ENCODE results near the gene PEG3. TPM values are rescaled to one million over a fixed set of nuclear protein-coding genes. Genes with fewer than 3 reads are reported as not detected.

PEG3 gene
- total RNA-seq, 1 experiment from 2014 or later = 353 TPM

GRCh38 chr19:56868446-56868845 lies 27.9 kb upstream of the PEG3 start:
- DNase-seq (ENCODE audit: low spot score) = no peak
- no peak overlapping the region for H3K27ac ChIP-seq (ENCODE audit: low read depth, low read length, poor library complexity, severe bottlenecking)
- no peak for TF ChIP-seq EZH2 (IDR thresholded peaks at IDR 0.05; ENCODE audit: borderline replicate concordance, low read depth, low read length, poor library complexity, severe bottlenecking)
- TF ChIP-seq CTCF (conservative IDR thresholded peaks at IDR 0.05; ENCODE audit: low read depth, low read length) = no peak
- no TSS peak for BruUV-seq (replicated peaks)
- H3K27me3 ChIP-seq (replicated peaks; ENCODE audit: insufficient read depth, low read depth, low read length, poor library complexity) = no peaks in the 10 kb centered on the region
- intact Hi-C loops (cut with micrococcal nuclease; ENCODE audit: unreplicated experiment) = no loop called here
- H3K4me1 ChIP-seq (ENCODE audit: insufficient read depth, low read length, poor library complexity, severe bottlenecking) = no peaks in the 10 kb centered on the region
- CTCF ChIA-PET = no interaction called here
- no peak overlapping the region for H3K4me3 ChIP-seq (ENCODE audit: low read depth, low read length, poor library complexity, severe bottlenecking)
- POLR2A ChIA-PET (ENCODE audit: low non-redundant PET) = no interaction called here
- no peaks in the 10 kb centered on the region for H3K9me3 ChIP-seq (ENCODE audit: low read depth, low read length, poor library complexity, severe bottlenecking)
- no peaks in the 10 kb centered on the region for H3K36me3 ChIP-seq (ENCODE audit: insufficient read depth, low read length, poor library complexity, severe bottlenecking)

GRCh38 chr19:56866538-56866937 lies 26.0 kb upstream of the PEG3 start:
- no peak overlapping the region for H3K27ac ChIP-seq (ENCODE audit: low read depth, low read length, poor library complexity, severe bottlenecking)
- H3K4me3 ChIP-seq (ENCODE audit: low read depth, low read length, poor library complexity, severe bottlenecking) = no peak overlapping the region
- H3K36me3 ChIP-seq (ENCODE audit: insufficient read depth, low read length, poor library complexity, severe bottlenecking) = no peaks in the 10 kb centered on the region
- intact Hi-C loops (cut with micrococcal nuclease; ENCODE audit: unreplicated experiment) = no loop called here
- H3K9me3 ChIP-seq (ENCODE audit: low read depth, low read length, poor library complexity, severe bottlenecking) = no peaks in the 10 kb centered on the region
- BruUV-seq (replicated peaks) = no TSS peak
- ChIA-PET CTCF (no interaction called here), POLR2A (ENCODE audit: low non-redundant PET) (no interaction called here)
- no peaks in the 10 kb centered on the region for H3K27me3 ChIP-seq (replicated peaks; ENCODE audit: insufficient read depth, low read depth, low read length, poor library complexity)
- no peaks in the 10 kb centered on the region for H3K4me1 ChIP-seq (ENCODE audit: insufficient read depth, low read length, poor library complexity, severe bottlenecking)
- DNase-seq (ENCODE audit: low spot score) = no peak
- TF ChIP-seq CTCF (conservative IDR thresholded peaks at IDR 0.05; ENCODE audit: low read depth, low read length) = no peak

DNA sequence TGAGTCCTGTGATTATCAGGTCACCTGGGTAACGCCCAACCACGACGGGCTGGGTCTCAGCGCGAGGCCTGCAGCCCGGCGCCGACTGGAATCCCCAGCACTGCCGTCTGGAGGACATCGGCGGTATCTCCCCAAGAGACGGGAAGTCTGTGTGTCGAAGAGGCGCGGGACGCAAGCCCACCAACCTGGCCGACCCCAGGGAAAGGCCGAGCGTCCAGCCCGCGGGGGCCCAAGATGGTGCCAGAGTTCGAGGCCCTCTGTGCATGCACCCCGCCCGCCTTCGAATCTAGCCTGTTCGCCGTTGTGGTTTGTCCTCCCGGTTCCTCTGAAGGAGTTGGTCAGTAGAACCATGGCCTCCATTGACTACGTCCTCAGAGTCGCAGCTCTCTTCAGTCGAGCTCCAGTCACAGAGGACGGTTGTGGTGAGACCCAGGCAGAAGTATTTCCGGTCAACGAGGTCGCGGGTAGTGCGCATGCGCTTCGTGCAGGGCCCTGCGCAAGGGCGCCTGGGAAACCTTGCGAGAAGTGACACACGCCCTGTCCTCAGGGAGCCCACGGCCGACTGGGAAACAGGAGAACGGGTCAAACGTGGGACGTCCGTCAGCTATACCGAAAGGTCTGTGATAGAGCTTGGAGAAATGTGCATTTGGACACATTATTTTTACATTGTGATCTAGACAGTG lies 24.1 kb upstream of the PEG3 start:
- CTCF ChIA-PET = no interaction called here
- no peaks in the 10 kb centered on the region for H3K36me3 ChIP-seq (ENCODE audit: insufficient read depth, low read length, poor library complexity, severe bottlenecking)

More for the DNA sequence above, 24.1 kb upstream of the PEG3 start:
- no peak for DNase-seq (ENCODE audit: low spot score)
- no peak overlapping the region for H3K27ac ChIP-seq (ENCODE audit: low read depth, low read length, poor library complexity, severe bottlenecking)
- no peaks in the 10 kb centered on the region for H3K4me1 ChIP-seq (ENCODE audit: insufficient read depth, low read length, poor library complexity, severe bottlenecking)
- POLR2A ChIA-PET (ENCODE audit: low non-redundant PET) = interaction anchor here (0.7 kb wide), 1 partner anchor 1192 kb away, joined by 3 read pairs; no protein-coding TSS in a partner anchor
- no peak overlapping the region for H3K4me3 ChIP-seq (ENCODE audit: low read depth, low read length, poor library complexity, severe bottlenecking)
- intact Hi-C loops (cut with micrococcal nuclease; ENCODE audit: unreplicated experiment) = no loop called here
- no peaks in the 10 kb centered on the region for H3K9me3 ChIP-seq (ENCODE audit: low read depth, low read length, poor library complexity, severe bottlenecking)
- no peaks in the 10 kb centered on the region for H3K27me3 ChIP-seq (replicated peaks; ENCODE audit: insufficient read depth, low read depth, low read length, poor library complexity)
- no peak for TF ChIP-seq CTCF (conservative IDR thresholded peaks at IDR 0.05; ENCODE audit: low read depth, low read length)
- no peak for TF ChIP-seq EZH2 (IDR thresholded peaks at IDR 0.05; ENCODE audit: borderline replicate concordance, low read depth, low read length, poor library complexity, severe bottlenecking)
- BruUV-seq (replicated peaks) = no TSS peak

Measured in A673 (cell line).